Hypothalamus (tissue), 51 donors: Measurements from ENCODE around the gene GGTLC2.
A peak's percentile ranks its signal among the peaks of the same experiment; 100 is the strongest.
"Not testable (repeated sequence)": the region's sequence is repeated elsewhere in the genome, so short reads cannot be mapped to it uniquely, and the experiment has no call there.

Experiments used
- DNase-seq, 51 donors: peaks; one replicate each; lab custom pipeline; 2025; lab: John Stamatoyannopoulos, UW

The GGTLC2 gene

GRCh38 chr22:22666307-22667091 lies 22.1 kb downstream of the GGTLC2 start:
- DNase-seq = peak in 1 of 51 donors; percentile 3

DNA sequence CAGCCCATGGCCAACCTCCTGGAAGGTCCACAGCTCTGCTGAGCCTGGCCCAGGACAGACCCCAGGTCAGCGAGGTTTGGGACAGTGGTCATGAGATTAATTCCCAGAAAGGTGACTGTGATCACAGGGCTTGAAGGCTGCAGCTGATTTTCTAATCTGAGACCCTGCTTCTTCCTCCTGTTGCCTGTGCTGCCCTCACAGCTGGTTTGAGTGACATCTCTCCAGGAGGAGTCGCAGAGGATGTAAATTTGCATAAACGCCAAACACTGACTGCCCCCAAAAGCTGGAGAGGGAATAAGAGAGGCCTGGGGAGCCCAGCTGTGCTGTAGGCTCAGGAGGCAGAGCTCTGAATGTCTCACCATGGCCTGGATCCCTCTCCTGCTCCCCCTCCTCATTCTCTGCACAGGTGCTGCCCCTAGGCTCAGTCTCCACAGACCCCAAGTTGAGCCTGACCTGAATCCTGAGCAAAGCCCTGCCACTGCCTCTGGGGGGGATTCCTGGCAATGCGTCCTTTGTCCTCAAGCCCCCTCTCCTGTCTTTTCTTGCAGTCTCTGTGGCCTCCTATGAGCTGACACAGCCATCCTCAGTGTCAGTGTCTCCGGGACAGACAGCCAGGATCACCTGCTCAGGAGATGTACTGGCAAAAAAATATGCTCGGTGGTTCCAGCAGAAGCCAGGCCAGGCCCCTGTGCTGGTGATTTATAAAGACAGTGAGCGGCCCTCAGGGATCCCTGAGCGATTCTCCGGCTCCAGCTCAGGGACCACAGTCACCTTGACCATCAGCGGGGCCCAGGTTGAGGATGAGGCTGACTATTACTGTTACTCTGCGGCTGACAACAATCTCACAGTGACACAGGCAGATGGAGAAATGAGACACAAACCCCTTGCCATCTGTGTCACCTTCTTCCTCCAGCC lies 23.8 kb downstream of the GGTLC2 start:
- no peak for DNase-seq

DNA sequence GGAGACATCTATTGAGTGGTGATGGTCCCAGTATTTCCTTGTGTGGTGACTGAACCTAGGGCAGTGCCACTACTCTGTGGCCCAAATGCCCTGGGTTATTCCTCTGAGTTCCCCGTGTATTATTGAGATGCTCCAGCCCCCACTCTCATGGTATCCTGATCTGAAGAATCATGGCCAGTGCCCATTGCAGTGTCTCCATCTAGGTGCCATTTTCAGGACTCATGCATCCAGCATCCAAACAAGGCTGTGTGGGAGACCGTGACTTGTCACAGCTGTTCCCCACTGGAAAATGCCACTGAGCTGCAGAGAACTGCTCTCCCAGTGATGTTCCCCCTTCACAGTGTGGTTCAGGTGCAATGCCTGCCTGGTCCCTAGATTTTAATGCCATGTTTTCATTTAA lies 24.7 kb downstream of the GGTLC2 start:
- DNase-seq = no peak

DNA sequence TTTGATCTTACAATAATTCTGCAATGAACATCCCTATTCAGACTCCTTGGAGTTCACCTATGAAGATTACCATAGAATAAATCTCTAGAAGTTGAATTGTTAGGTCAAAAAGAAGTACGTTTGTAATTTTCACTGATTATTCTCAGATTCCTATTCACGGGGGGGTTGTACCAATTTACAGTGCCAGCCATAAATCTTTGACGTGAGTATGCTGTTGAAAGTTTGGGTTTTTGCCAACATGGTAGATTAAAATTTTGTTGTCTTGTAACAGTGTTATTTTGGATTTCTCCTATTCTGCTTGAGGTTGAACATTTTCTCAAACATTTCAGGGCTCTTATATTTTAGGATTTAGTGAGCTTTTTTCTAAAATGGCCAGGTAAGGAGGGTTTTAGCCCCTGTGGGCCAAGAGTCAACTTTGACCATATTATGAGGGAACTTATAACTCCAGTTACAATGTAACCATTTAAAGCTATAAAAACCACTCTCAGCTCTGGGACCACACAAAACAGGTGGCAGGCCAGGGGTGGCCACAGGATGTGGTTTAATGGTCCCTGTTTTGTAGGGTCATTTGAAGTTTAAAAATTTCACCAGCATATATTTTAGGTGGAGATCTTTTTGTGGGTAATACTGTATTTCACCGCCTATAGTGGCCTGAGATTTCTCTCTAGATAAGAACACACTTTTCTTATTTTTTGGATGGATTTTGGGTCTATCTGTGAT lies 25.8 kb downstream of the GGTLC2 start:
- DNase-seq = no peak

DNA sequence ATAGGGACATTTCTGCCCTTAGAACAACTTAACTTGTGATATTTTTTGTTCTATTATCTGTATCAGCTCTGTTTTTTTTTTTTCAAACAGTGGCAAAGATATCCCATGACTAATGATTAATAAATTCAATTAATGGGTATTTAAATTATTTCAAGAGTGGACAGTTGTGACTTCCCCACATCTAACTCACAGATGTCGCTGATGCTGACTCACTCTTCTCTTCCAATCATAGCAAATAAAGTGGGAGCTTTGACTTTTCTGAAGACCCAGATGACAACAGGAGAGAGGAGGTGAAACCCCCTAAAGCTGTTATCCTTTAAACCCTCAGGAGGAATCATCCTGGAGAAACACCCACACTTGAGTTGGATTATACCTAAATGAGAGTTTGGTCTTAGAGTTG lies 27.1 kb downstream of the GGTLC2 start:
- no peak for DNase-seq

- DNase-seq = no peak
These were observed 28.7 kb downstream of the GGTLC2 start for GRCh38 chr22:22673099-22673498.

DNA sequence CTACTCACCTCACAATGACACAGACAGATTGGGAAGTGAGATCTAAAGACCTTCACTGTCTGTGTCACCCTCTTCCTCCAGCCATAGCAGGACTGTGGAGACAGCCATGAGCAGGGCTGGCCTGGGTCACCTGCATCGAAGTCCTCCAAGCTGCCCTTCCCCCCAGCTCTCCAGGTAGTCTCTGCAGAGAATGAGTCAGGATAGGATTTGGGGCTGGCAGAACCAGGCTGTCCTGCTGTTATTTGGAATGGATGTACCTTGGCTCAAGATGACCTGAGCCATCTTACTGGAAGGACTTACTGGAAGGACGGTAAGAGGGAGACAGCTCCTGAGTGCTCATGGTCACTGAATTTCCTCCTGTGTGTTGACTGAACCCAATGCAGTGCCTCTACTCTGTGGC lies 29.2 kb downstream of the GGTLC2 start:
- DNase-seq = no peak

DNA sequence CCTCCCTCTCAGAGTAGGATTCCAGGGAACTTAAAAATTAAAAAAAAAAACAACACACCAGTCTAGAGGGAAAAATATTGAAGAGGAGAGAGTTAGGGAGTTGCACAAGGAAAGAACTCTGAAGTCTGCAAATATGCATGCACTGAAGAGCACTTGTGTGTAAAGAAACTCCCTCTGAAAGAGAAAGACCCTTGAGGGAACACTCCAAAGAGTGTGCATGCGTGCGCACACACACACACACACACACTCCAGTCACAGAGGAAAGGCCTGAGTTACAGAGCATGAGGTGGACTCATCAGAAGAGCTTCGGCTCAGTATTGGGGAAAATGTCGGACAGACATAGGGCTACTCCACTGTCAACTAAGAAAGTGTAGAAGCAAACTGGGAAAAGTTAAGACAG lies 30.1 kb downstream of the GGTLC2 start:
- DNase-seq = no peak

DNA sequence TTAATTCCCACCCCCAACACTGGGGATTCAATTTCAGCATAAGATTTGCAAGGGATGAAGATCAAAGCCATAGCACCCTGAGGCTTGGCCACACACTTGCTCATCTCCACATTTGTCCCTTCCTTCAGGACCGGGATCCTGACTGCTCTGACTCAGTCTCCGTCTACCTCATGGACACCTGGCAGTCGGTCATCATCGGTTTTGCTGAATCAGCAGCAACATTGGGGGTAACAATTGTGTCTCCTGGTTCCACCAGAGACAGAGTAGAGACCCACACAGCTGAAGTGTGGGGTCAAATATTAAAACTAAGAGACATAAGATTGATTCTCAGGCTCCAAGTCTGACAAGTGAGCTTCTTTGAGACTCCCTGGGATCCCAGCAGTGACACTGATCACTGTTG lies 34.6 kb downstream of the GGTLC2 start:
- DNase-seq = no peak

DNA sequence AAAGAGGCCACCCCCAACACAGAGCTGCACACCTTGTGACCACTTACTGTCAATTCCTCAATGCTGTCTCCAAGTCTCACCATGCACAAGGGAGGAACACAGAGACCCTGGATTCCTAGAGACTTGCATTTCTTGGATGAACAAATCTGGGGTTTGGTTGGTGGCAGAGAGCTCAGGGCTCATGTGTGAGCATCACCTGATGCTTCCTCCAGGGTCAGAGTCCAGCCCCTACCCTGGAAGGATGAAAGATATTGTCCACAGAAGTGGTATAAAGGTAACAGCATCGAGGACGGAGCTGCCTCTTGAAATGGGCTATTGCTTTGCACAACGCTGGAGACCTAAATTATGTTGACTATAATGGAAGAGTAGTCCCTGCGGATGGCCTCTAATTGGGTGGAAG lies 36.0 kb downstream of the GGTLC2 start:
- no peak for DNase-seq

- no peak for DNase-seq
These were observed 36.9 kb downstream of the GGTLC2 start for GRCh38 chr22:22681221-22681739.

DNA sequence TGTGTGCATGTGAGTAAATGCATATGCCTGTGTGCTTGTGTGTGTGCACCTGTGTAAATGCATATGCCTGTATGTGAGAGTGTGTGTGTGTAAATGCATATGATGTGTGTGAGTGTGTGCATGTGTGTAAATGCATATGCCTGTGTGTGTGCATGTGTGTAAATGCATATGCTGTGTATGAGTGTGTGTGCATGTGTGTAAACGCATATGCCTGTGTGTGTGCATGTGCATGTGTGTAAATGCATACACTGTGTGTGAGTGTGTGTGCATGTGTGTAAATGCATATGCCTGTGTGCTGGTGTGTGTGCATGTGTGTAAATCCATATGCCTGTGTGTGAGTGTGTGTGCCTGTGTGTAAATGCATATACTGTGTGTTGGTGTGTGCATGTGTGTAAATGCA lies 37.8 kb downstream of the GGTLC2 start:
- no peak for DNase-seq

GRCh38 chr22:22682807-22683667 lies 38.6 kb downstream of the GGTLC2 start:
- no peak for DNase-seq

DNA sequence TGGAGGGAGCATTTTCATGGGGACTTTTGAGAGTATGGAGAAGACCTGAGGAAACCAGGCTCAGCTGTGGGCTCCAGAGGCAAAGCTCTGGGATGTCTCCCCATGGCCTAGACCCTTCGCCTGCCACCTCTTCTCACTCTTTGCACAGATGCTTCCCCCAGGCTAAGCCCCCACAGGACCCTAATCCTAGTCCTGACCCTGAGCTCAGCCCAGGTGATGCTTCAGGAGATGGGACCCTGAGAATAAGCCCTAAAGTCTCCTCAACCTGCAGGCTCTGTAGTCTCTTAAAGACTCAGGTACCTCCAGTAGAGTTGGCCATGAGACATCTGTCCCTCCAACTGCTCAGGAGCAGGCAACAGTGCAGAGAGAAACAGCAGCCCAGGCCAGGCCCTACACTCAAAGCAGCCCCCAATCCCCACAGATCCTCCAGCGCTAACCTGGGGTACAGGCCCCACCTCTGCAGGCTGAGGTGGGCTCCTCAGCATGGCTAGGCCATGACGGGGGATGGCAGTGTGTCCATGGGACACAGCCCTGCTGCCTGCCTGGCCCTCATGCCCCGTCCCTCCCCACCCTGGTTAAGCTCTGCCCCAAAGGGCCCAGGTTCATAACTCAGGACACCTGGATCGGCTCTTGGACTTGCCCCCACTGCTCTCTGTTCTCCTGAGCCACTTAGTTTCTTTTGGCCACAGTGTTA lies 39.4 kb downstream of the GGTLC2 start:
- no peak for DNase-seq

GRCh38 chr22:22684580-22685561 lies 40.5 kb downstream of the GGTLC2 start:
- peak in 1 of 51 donors; percentile 44 for DNase-seq

GRCh38 chr22:22685586-22685985 lies 41.2 kb downstream of the GGTLC2 start:
- DNase-seq = no peak

- not testable (repeated sequence) for DNase-seq
These were observed 42.0 kb downstream of the GGTLC2 start for GRCh38 chr22:22686202-22687115.
